NCI-H2107 (cell line): ENCODE measurements around the gene LIN28B.
"Not testable (repeated sequence)": the region's sequence is repeated elsewhere in the genome, so short reads cannot be mapped to it uniquely, and the experiment has no call there.

Experiments
- DNase-seq: peaks from one replicate; lab custom pipeline; 2025; lab: John Stamatoyannopoulos, UW

The LIN28B gene

GRCh38 chr6:104955927-104956730 lies 778 bp upstream of the LIN28B start:
- no peak for DNase-seq

- no peak for DNase-seq
Observed at GRCh38 chr6:104957301-104958177, 632 bp downstream of the LIN28B start.

GRCh38 chr6:104958178-104959025 lies 1.5 kb downstream of the LIN28B start:
- no peak for DNase-seq

- DNase-seq, result no peak
Observed at GRCh38 chr6:104959026-104959858, 2.3 kb downstream of the LIN28B start.

- no peak for DNase-seq
Observed at GRCh38 chr6:104969108-104969507, 12.2 kb downstream of the LIN28B start.

- DNase-seq, result no peak
Observed at GRCh38 chr6:104969785-104970581, 13.1 kb downstream of the LIN28B start.

GRCh38 chr6:104973404-104973803 lies 16.5 kb downstream of the LIN28B start:
- DNase-seq, result no peak

- DNase-seq, result no peak
Observed at GRCh38 chr6:104983296-104983695, 26.4 kb downstream of the LIN28B start.

- no peak for DNase-seq
Observed at GRCh38 chr6:104983776-104984175, 26.9 kb downstream of the LIN28B start.

- no peak for DNase-seq
Observed at GRCh38 chr6:104984831-104985230, 27.9 kb downstream of the LIN28B start.

GRCh38 chr6:104985875-104986274 lies 29.0 kb downstream of the LIN28B start:
- not testable (repeated sequence) for DNase-seq

- no peak for DNase-seq
Observed at GRCh38 chr6:104986625-104987024, 29.7 kb downstream of the LIN28B start.

- no peak for DNase-seq
Observed at GRCh38 chr6:104987218-104987617, 30.3 kb downstream of the LIN28B start.

GRCh38 chr6:104990085-104990484 lies 33.2 kb downstream of the LIN28B start:
- no peak for DNase-seq

GRCh38 chr6:104991062-104991461 lies 34.2 kb downstream of the LIN28B start:
- DNase-seq, result not testable (repeated sequence)

GRCh38 chr6:104993576-104993975 lies 36.7 kb downstream of the LIN28B start:
- DNase-seq, result not testable (repeated sequence)

GRCh38 chr6:104995989-104996617 lies 39.2 kb downstream of the LIN28B start:
- DNase-seq, result peak; percentile 4

GRCh38 chr6:105001063-105001462 lies 44.2 kb downstream of the LIN28B start:
- no peak for DNase-seq

- no peak for DNase-seq
Observed at GRCh38 chr6:105001906-105002305, 45.0 kb downstream of the LIN28B start.

- DNase-seq, result no peak
Observed at GRCh38 chr6:105005451-105005850, 48.5 kb downstream of the LIN28B start.
